Mesothelial cell of epicardium (in vitro differentiated cells): ENCODE results near the gene PSMC5. TPM values are rescaled to one million over a fixed set of nuclear protein-coding genes. Genes with fewer than 3 reads are reported as not detected.
A peak's percentile ranks its signal among the peaks of the same experiment; 100 is the strongest.

ENCODE experiments used
- DNase-seq, 2 experiments: peaks; one replicate each; pipeline ENCODE4 v3.0.0; 2021; ENCODE audit warnings: low spot score in 2 of 2; ENCODE audit not compliant: unreplicated experiment in 2 of 2
- H3K27ac Mint-ChIP-seq: 2 replicates; pipeline ENCODE4 v1.8.0; 2021; ENCODE audit warnings: mixed read lengths
- H3K27me3 Mint-ChIP-seq: 2 replicates; pipeline ENCODE4 v1.8.0; 2021; ENCODE audit warnings: low read depth, mixed read lengths
- H3K36me3 Mint-ChIP-seq: 2 replicates; pipeline ENCODE4 v1.8.0; 2021; ENCODE audit warnings: mixed read lengths
- H3K4me1 Mint-ChIP-seq: 2 replicates; pipeline ENCODE4 v1.8.0; 2021; ENCODE audit warnings: mixed read lengths
- H3K4me3 Mint-ChIP-seq: 2 replicates; pipeline ENCODE4 v1.8.0; 2021; ENCODE audit warnings: mild to moderate bottlenecking, moderate library complexity, mixed read lengths
- H3K9me3 Mint-ChIP-seq: 2 replicates; pipeline ENCODE4 v1.8.0; 2021; ENCODE audit warnings: mixed read lengths
- CTCF ChIP-seq: fragments of 200-600 bp; sonication (generic); IDR thresholded peaks from one replicate; pipeline ENCODE4 v1.5.0; 2021; ENCODE audit warnings: antibody characterized with exemption; ENCODE audit not compliant: unreplicated experiment
- total RNA-seq: library from RNA; stranded (reverse); gene quantifications from 3 replicates; pipeline ENCODE4 v1.2.1, GENCODE V29; 2021

The PSMC5 gene
- 76.5 to 82.4 TPM (median 82.0 TPM) in 3 replicates for total RNA-seq

GRCh38 chr17:63827002-63827800 lies at the start of gene PSMC5, which contains the start of gene FTSJ3:
Gene PSMC5 (plus strand): TSS chr17:63827431. CDS start chr17:63827491, 60 bp downstream.
Gene FTSJ3 (minus strand): TSS chr17:63827663. CDS start chr17:63826902, 761 bp downstream.
- H3K9me3 Mint-ChIP-seq: no peaks in the 10 kb centered on the region
- H3K4me3 Mint-ChIP-seq: peak within 1 kb of the TSS; percentile 97
- H3K4me1 Mint-ChIP-seq: peaks cover 24% of the 10 kb centered on the region
- H3K36me3 Mint-ChIP-seq: peaks cover 33% of the 10 kb centered on the region
- DNase-seq: peak; percentile 85 to 92
- peak within 1 kb of the TSS; percentile 100 for H3K27ac Mint-ChIP-seq
- TF ChIP-seq CTCF: no peak
- no peaks in the 10 kb centered on the region for H3K27me3 Mint-ChIP-seq

GRCh38 chr17:63780507-63780906 lies 46.7 kb upstream of the PSMC5 start:
- no peak for DNase-seq
- H3K4me1 Mint-ChIP-seq: peaks cover 13% of the 10 kb centered on the region
- peak overlapping the region; percentile 34 for H3K27ac Mint-ChIP-seq
- peaks cover 8% of the 10 kb centered on the region for H3K36me3 Mint-ChIP-seq
- no peak overlapping the region for H3K4me3 Mint-ChIP-seq
- H3K9me3 Mint-ChIP-seq: no peaks in the 10 kb centered on the region
- no peak for TF ChIP-seq CTCF
- no peaks in the 10 kb centered on the region for H3K27me3 Mint-ChIP-seq

- no peak for DNase-seq
- TF ChIP-seq CTCF: no peak
- Mint-ChIP-seq H3K27ac (peak overlapping the region; percentile 1), H3K4me1 (peaks cover 10% of the 10 kb centered on the region), H3K36me3 (peaks cover 11% of the 10 kb centered on the region), H3K9me3 (no peaks in the 10 kb centered on the region), H3K4me3 (no peak overlapping the region), H3K27me3 (no peaks in the 10 kb centered on the region)
Observed at GRCh38 chr17:63780928-63781327, 46.3 kb upstream of the PSMC5 start.

GRCh38 chr17:63783522-63783921 lies 43.7 kb upstream of the PSMC5 start:
- H3K27ac Mint-ChIP-seq: no peak overlapping the region
- H3K36me3 Mint-ChIP-seq: peaks cover 13% of the 10 kb centered on the region

GRCh38 chr17:63785556-63785955 lies 41.7 kb upstream of the PSMC5 start:
- Mint-ChIP-seq H3K36me3 (peaks cover 11% of the 10 kb centered on the region), H3K4me1 (no peaks in the 10 kb centered on the region), H3K27me3 (no peaks in the 10 kb centered on the region), H3K27ac (no peak overlapping the region), H3K4me3 (no peak overlapping the region), H3K9me3 (no peaks in the 10 kb centered on the region)
- no peak for DNase-seq
- no peak for TF ChIP-seq CTCF

More at GRCh38 chr17:63783522-63783921, 43.7 kb upstream of the PSMC5 start:
- no peaks in the 10 kb centered on the region for H3K9me3 Mint-ChIP-seq
- H3K4me3 Mint-ChIP-seq: no peak overlapping the region
- H3K27me3 Mint-ChIP-seq: no peaks in the 10 kb centered on the region
- DNase-seq: no peak
- H3K4me1 Mint-ChIP-seq: peaks cover 4% of the 10 kb centered on the region
- no peak for TF ChIP-seq CTCF
